HepG2 (cell line): ENCODE data around the gene CDKN2C. TPM values are rescaled to one million over a fixed set of nuclear protein-coding genes. Genes with fewer than 3 reads are reported as not detected.

Experiments used
- BCL6 ChIP-seq: IDR thresholded peaks from 2 replicates; pipeline ENCODE4 v1.6.1; 2016; ENCODE audit warnings: missing genetic modification reagents, missing compliant biosample characterization
- BRD4 ChIP-seq: sonication (generic); formaldehyde crosslinking; IDR thresholded peaks from 2 replicates; pipeline ENCODE4 v1.4.0; 2020; ENCODE audit warnings: missing genetic modification reagents
- ESRRA ChIP-seq: sonication (generic); formaldehyde crosslinking; IDR thresholded peaks from 2 replicates; pipeline ENCODE4 v1.5.1; 2020; ENCODE audit warnings: mild to moderate bottlenecking, low read depth, missing genetic modification reagents
- GTF2F1 ChIP-seq: fragments of 150-350 bp; IDR thresholded peaks from 2 replicates; pipeline ENCODE4 v1.6.1; 2014; ENCODE audit warnings: low read length
- HOXA9 ChIP-seq: sonication (generic); formaldehyde crosslinking; IDR thresholded peaks from 2 replicates; pipeline ENCODE4 v1.8.1; 2022; ENCODE audit warnings: missing genetic modification reagents, mild to moderate bottlenecking, moderate library complexity, borderline replicate concordance
- MLLT10 ChIP-seq: sonication (generic); formaldehyde crosslinking; IDR thresholded peaks from 2 replicates; pipeline ENCODE4 v1.4.0; 2020; ENCODE audit warnings: missing genetic modification reagents
- RFXAP ChIP-seq: sonication (generic); formaldehyde crosslinking; IDR thresholded peaks from 2 replicates; pipeline ENCODE4 v1.4.0; 2020; ENCODE audit warnings: missing genetic modification reagents, borderline replicate concordance
- SAP130 ChIP-seq: IDR thresholded peaks from 2 replicates; pipeline ENCODE4 v1.6.1; 2016; ENCODE audit warnings: low read depth
- SMARCC2 ChIP-seq: fragments of 450-650 bp; IDR thresholded peaks from 2 replicates; pipeline ENCODE4 v1.6.1; 2017; ENCODE audit warnings: antibody characterized with exemption, mild to moderate bottlenecking
- SP1 ChIP-seq, 2 experiments: fragments of 450-650 bp in 1 of 2; sonication (generic) in 1 of 2; formaldehyde crosslinking in 1 of 2; IDR thresholded peaks; 2 replicates each; pipeline versions ENCODE4 v1.4.0 to v1.6.1; 2016 to 2020; ENCODE audit warnings: missing genetic modification reagents in 1 of 2
- ZFP82 ChIP-seq: sonication (generic); formaldehyde crosslinking; IDR thresholded peaks from 2 replicates; pipeline ENCODE4 v1.5.1; 2020; ENCODE audit warnings: mild to moderate bottlenecking, missing genetic modification reagents, borderline replicate concordance
- ZNF10 ChIP-seq: sonication (generic); formaldehyde crosslinking; IDR thresholded peaks from 2 replicates; pipeline ENCODE4 v1.4.0; 2020; ENCODE audit warnings: mild to moderate bottlenecking, low read depth, missing genetic modification reagents, borderline replicate concordance
- ZNF160 ChIP-seq: sonication (generic); formaldehyde crosslinking; IDR thresholded peaks from 2 replicates; pipeline ENCODE4 v1.8.0; 2022; ENCODE audit warnings: mild to moderate bottlenecking, inconsistent platforms, missing genetic modification reagents
- ZNF350 ChIP-seq: sonication (generic); formaldehyde crosslinking; IDR thresholded peaks from 2 replicates; pipeline ENCODE4 v1.4.0; 2020; ENCODE audit warnings: mild to moderate bottlenecking, low read depth, missing genetic modification reagents, borderline replicate concordance
- ZNF383 ChIP-seq: sonication (generic); formaldehyde crosslinking; IDR thresholded peaks from 2 replicates; pipeline ENCODE4 v1.4.0; 2020; ENCODE audit warnings: missing genetic modification reagents, mild to moderate bottlenecking, borderline replicate concordance
- ZNF558 ChIP-seq: sonication (generic); formaldehyde crosslinking; IDR thresholded peaks from 2 replicates; pipeline ENCODE4 v1.9.0; 2022; ENCODE audit warnings: mild to moderate bottlenecking, missing genetic modification reagents, borderline replicate concordance
- ZNF567 ChIP-seq: sonication (generic); formaldehyde crosslinking; IDR thresholded peaks from 2 replicates; pipeline ENCODE4 v1.8.1; 2023; ENCODE audit warnings: mild to moderate bottlenecking, missing genetic modification reagents, borderline replicate concordance
- ZNF703 ChIP-seq: sonication (generic); formaldehyde crosslinking; IDR thresholded peaks from 2 replicates; pipeline ENCODE4 v1.5.1; 2020; ENCODE audit warnings: missing genetic modification reagents, mild to moderate bottlenecking, moderate library complexity, borderline replicate concordance
- ZNF788 ChIP-seq: sonication (generic); formaldehyde crosslinking; IDR thresholded peaks from 2 replicates; pipeline ENCODE4 v1.5.0; 2020; ENCODE audit warnings: mild to moderate bottlenecking, missing genetic modification reagents, borderline replicate concordance
- polyA plus RNA-seq, 8 experiments: library from polyadenylated mRNA; depleted of rRNA in 3 of 8; stranded (reverse) in 7 of 8; unstranded in 1 of 8; fragments of >200 nt; fragmentation: Illumina TruSeq in 4 of 8; extraction: Trizol in 4 of 8; gene quantifications; 2 replicates each; pipeline versions ENCODE4 v1.2.1 to v1.2.3, GENCODE V29; 2011 to 2016; ENCODE audit warnings: low read depth in 4 of 8, missing spikeins in 1 of 8, mixed read lengths in 1 of 8; ENCODE audit not compliant: insufficient read depth in 1 of 8
- total RNA-seq, 5 experiments: library from RNA; depleted of rRNA; stranded (reverse); fragments of >200 nt; fragmentation: Illumina TruSeq; extraction: Trizol; gene quantifications; 2 replicates each; pipeline ENCODE4 v1.2.3, GENCODE V29; 2016; ENCODE audit warnings: low read depth in 1 of 5
- TF ChIP-seq, protein P1 (sequence below): sonication (generic); formaldehyde crosslinking; IDR thresholded peaks from 2 replicates; pipeline ENCODE4 v1.4.0; 2020; ENCODE audit warnings: mild to moderate bottlenecking, missing genetic modification reagents
- TF ChIP-seq, protein P2 (sequence below): sonication (generic); formaldehyde crosslinking; IDR thresholded peaks from 2 replicates; pipeline ENCODE4 v1.5.0; 2020; ENCODE audit warnings: mild to moderate bottlenecking, missing genetic modification reagents
- TF ChIP-seq, protein P3 (sequence below): IDR thresholded peaks from 2 replicates; pipeline ENCODE4 v1.6.1; 2016; ENCODE audit warnings: low read depth, borderline replicate concordance
- TF ChIP-seq, protein P4 (sequence below): sonication (generic); formaldehyde crosslinking; IDR thresholded peaks from 2 replicates; pipeline ENCODE4 v1.9.0; 2021; ENCODE audit warnings: missing genetic modification reagents, borderline replicate concordance
- TF ChIP-seq, protein P5 (sequence below): IDR thresholded peaks from 2 replicates; pipeline ENCODE4 v1.6.1; 2018; ENCODE audit warnings: missing genetic modification reagents

The CDKN2C gene
- total and polyA plus RNA-seq, 2 of the 13 experiments (the other 11 are each of a cell fraction or from before 2014, with no cell fraction given): 7.8 to 13.7 TPM

DNA sequence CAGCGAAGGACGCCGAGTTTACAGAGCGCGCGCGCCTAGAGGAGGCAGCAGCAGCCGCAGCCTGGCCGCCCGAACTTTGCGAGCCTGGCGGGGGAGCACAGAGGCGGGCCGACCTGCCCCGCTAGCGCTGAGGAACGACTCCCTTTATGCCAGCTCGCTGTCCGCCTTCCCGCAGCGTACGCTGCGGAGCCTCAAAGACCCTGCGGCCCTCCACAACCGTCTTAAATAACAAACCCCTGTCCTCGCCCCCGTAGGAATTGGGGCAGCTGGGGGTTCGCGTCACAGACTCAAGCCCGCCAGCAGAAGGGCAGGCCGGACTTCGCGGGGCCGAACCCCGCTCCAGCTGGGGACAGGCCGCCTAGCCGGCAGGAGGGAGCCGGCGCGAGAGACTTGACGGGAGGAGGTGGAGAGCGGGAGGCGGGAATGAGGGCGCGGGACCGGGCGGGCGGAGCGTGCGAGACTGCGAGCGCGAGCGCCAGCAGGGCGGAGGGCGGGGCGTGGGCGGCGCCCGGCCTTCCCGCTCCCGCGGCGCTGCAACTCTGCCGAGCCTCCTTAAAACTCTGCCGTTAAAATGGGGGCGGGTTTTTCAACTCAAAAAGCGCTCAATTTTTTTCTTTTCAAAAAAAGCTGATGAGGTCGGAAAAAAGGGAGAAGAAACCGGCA lies 1.8 kb upstream of the CDKN2C start (continued):
- TF ChIP-seq, protein P1, sequence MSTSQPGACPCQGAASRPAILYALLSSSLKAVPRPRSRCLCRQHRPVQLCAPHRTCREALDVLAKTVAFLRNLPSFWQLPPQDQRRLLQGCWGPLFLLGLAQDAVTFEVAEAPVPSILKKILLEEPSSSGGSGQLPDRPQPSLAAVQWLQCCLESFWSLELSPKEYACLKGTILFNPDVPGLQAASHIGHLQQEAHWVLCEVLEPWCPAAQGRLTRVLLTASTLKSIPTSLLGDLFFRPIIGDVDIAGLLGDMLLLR (CRISPR knock-in tag): no peak
- TF ChIP-seq ZNF160 (CRISPR knock-in tag): no peak
- no peak for TF ChIP-seq GTF2F1
- TF ChIP-seq ZNF383 (CRISPR knock-in tag): no peak
- TF ChIP-seq SMARCC2: no peak
- TF ChIP-seq, protein P2, sequence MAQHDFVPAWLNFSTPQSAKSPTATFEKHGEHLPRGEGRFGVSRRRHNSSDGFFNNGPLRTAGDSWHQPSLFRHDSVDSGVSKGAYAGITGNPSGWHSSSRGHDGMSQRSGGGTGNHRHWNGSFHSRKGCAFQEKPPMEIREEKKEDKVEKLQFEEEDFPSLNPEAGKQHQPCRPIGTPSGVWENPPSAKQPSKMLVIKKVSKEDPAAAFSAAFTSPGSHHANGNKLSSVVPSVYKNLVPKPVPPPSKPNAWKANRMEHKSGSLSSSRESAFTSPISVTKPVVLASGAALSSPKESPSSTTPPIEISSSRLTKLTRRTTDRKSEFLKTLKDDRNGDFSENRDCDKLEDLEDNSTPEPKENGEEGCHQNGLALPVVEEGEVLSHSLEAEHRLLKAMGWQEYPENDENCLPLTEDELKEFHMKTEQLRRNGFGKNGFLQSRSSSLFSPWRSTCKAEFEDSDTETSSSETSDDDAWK (CRISPR knock-in tag): no peak
- TF ChIP-seq, protein P3, sequence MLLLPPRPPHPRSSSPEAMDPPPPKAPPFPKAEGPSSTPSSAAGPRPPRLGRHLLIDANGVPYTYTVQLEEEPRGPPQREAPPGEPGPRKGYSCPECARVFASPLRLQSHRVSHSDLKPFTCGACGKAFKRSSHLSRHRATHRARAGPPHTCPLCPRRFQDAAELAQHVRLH (CRISPR knock-in tag): no peak
- TF ChIP-seq HOXA9 (CRISPR knock-in tag): peak; percentile 88; the same call in 1 of the 2 replicates
- peak; percentile 41; the same call in 1 of the 2 replicates for TF ChIP-seq BRD4 (CRISPR knock-in tag)
- TF ChIP-seq ZFP82 (CRISPR knock-in tag): no peak
- TF ChIP-seq SP1 (IDR thresholded peaks at IDR 0.05): no peak
- TF ChIP-seq SP1 (CRISPR knock-in tag; IDR thresholded peaks at IDR 0.05): peak; percentile 24; the same call in 1 of the 2 replicates
- peak; percentile 57; the same call in 1 of the 2 replicates for TF ChIP-seq BCL6 (CRISPR knock-in tag)
- 0 out of 2 replicates have a peak, but pooled peaks have one; percentile 52 for TF ChIP-seq ZNF558
- TF ChIP-seq ZNF703 (CRISPR knock-in tag): peak; percentile 94; the same call in 1 of the 2 replicates
- TF ChIP-seq RFXAP: peak; percentile 57
- no peak for TF ChIP-seq MLLT10 (CRISPR knock-in tag)
- TF ChIP-seq ZNF788 (CRISPR knock-in tag): peak; percentile 78
- TF ChIP-seq, protein P4, sequence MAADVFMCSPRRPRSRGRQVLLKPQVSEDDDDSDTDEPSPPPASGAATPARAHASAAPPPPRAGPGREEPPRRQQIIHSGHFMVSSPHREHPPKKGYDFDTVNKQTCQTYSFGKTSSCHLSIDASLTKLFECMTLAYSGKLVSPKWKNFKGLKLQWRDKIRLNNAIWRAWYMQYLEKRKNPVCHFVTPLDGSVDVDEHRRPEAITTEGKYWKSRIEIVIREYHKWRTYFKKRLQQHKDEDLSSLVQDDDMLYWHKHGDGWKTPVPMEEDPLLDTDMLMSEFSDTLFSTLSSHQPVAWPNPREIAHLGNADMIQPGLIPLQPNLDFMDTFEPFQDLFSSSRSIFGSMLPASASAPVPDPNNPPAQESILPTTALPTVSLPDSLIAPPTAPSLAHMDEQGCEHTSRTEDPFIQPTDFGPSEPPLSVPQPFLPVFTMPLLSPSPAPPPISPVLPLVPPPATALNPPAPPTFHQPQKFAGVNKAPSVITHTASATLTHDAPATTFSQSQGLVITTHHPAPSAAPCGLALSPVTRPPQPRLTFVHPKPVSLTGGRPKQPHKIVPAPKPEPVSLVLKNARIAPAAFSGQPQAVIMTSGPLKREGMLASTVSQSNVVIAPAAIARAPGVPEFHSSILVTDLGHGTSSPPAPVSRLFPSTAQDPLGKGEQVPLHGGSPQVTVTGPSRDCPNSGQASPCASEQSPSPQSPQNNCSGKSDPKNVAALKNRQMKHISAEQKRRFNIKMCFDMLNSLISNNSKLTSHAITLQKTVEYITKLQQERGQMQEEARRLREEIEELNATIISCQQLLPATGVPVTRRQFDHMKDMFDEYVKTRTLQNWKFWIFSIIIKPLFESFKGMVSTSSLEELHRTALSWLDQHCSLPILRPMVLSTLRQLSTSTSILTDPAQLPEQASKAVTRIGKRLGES: no peak
- TF ChIP-seq ZNF567 (CRISPR knock-in tag): 0 out of 2 replicates have a peak, but pooled peaks have one; percentile 38
- peak; percentile 76 for TF ChIP-seq ZNF350
- TF ChIP-seq, protein P5, sequence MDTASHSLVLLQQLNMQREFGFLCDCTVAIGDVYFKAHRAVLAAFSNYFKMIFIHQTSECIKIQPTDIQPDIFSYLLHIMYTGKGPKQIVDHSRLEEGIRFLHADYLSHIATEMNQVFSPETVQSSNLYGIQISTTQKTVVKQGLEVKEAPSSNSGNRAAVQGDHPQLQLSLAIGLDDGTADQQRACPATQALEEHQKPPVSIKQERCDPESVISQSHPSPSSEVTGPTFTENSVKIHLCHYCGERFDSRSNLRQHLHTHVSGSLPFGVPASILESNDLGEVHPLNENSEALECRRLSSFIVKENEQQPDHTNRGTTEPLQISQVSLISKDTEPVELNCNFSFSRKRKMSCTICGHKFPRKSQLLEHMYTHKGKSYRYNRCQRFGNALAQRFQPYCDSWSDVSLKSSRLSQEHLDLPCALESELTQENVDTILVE (CRISPR knock-in tag): no peak
- no peak for TF ChIP-seq ZNF10 (CRISPR knock-in tag)
- peak; percentile 80 for TF ChIP-seq SAP130 (CRISPR knock-in tag)
- TF ChIP-seq ESRRA (CRISPR knock-in tag): no peak
